Fibroblast of lung (primary cell): ENCODE results near the gene RASEF.

Experiments used
- CTCF ChIP-seq, 2 donors: IDR thresholded peaks in 1 of 2; conservative IDR thresholded peaks in 1 of 2; 1 replicate in 1 of 2; 2 replicates in 1 of 2; pipeline ENCODE4 v1.5.1; 2011 to 2012; ENCODE audit warnings: low read length in 2 of 2, control low read depth in 1 of 2, inconsistent platforms in 1 of 2, low read depth in 1 of 2, mild to moderate bottlenecking in 1 of 2
- EZH2 ChIP-seq: IDR thresholded peaks from 2 replicates; pipeline ENCODE4 v1.5.1; 2012; ENCODE audit warnings: low read length, control low read depth, mild to moderate bottlenecking; ENCODE audit errors: missing control alignments

- TF ChIP-seq CTCF (conservative IDR thresholded peaks at IDR 0.05 in 1 of 2, IDR thresholded peaks at IDR 0.05 in 1 of 2; ENCODE audit: low read depth in 1 of 2, low read length in 2 of 2) (no peak), EZH2 (no peak)
These were observed 6.0 kb downstream of the RASEF start for GRCh38 chr9:83056911-83057310.
